HG02759 (cell line): ENCODE data around the gene RND3.

Source experiments
- ATAC-seq: cut with Tn5 transposase; IDR thresholded peaks from one replicate; pipeline ENCODE4 v1.9.1; 2021; ENCODE audit warnings: mild to moderate bottlenecking, moderate library complexity; ENCODE audit not compliant: unreplicated experiment

The RND3 gene, protein sequence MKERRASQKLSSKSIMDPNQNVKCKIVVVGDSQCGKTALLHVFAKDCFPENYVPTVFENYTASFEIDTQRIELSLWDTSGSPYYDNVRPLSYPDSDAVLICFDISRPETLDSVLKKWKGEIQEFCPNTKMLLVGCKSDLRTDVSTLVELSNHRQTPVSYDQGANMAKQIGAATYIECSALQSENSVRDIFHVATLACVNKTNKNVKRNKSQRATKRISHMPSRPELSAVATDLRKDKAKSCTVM

DNA sequence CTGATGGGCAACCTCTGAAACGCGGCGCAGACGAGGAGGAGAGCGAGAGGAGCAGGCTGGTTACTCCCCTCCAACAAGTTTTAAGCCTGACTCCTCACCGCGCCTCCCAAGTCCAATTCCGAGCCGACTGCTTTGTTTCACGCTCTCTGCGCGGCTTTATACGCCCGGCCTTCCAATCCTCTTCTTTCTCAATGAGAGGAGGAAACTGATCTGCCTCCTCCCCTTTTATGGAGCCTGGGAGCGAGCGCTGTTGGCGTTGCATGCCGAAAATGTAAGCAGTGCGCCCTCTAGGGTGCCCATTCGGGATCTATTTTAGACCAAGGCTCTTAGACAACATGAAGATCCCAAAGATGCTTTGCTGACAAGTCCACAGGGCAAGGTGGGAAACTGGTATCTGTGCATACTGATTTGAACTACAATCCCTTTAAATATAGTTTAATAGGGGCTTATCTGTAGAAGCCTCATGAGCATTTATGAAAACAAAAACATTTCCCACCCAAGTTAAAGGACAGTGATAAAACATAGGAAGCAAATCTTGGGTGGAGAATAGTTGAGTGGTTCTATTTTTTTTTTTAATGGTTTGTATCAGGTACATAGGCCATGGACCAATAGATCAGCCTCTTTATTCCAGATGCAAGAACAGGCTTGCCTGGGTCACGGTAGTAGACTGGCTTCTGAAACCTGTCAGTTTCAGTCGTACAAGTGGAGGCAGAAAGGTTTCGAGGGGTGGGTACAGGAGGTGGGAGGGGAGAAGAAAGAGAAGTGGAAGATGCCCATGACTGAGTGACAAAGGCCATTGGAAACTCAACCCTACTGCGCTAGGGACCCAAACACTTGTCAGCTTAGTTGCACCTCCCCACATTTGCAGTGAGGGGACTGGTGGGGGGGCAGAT, at the start of gene RND3:
Gene RND3 (minus strand): TSS at position 131 of the 893 bp plus-strand sequence. CDS start 250 bp downstream, outside the sequence.
- ATAC-seq: peak; percentile 78

DNA sequence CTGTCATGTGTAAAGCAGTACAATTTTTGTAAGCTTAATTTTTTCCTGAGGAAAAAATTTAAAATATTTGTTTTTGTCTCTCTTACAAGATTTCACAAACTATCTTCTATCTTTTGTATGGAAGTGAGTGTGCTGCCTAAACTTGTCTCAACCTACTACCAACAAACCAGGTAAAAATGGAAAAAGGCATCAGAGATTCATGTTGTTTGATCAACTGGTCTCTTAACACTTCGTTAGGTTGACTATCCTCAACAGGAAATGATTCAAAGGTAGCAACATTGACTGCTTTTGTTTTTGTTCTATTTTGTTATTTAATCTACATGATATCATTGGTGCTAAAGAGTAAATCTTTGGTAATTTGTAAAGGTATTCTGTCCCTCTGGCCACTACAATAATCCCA, 47.7 kb upstream of the RND3 start:
- ATAC-seq: no peak

DNA sequence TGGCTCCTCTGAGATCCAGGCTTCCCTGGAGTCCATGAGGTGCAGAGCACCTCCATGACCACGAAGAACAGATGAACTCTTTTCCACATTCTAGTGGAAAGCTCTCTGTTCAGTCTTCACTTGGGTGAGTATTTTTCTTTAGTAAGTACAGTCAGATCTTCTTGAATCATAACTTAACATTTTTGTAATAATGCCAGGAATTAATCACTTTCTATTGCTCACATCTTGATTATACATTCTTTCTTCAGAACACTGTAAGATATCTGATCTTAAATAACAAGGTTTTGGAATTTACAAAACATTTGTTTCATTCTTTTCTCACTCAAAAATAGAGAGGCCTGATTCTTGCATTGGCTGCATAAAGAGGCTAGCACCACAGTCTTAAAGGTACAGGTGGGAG, 45.4 kb upstream of the RND3 start:
- ATAC-seq: no peak

DNA sequence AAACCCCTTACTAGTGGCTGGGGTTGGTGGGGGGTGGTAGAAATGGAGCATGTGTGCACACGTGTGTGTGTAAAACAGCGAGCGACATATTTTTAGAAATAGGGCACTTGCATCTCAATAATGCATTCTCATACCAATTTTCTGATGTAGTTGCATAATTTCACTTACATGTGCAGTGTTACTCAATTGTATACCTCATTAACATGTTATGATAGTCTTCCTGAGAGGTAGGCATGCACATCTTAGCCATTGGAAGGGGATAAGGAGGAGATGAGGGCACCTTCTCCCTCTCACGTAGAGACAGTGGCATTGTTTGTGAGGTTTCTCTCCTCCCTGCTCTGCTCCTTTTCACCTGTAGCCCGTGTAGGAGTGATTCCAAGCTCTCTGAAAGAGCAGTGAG, 44.6 kb upstream of the RND3 start:
- no peak for ATAC-seq

DNA sequence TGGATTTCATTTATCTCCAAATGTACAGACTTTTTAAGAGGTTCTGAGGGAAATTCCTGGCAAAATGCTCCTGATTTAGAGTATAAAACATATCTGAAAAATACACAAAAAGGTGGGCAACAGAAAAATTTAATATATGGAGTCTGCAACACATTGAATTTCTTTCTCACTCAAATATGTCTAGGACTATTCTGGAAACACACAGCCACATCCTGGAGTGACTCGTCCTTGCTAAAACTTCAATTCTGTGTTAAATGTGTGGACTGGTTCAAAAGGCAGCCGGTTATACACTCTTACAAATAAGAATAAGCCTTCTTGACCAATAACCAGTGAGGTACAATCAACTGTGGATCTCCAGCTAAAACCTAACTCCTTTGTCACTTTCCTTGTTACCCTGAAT, 44.1 kb upstream of the RND3 start:
- no peak for ATAC-seq

DNA sequence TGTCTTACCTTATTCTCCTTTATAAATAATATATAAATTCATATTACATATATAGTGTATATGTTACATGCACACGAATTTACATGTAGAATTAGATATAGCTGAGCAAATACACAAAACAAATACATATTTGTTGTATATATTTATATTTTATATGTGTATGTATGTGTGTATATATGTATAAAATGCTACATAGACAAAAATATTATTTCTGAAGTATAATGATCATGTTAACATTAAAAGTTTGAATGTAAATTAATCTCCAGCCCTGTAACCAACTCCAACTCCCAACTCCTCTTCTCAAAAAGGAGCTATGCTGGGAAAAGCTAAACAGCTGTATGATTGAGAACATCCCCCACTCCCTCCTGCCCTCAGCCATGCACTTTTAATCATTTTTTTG, 42.7 kb upstream of the RND3 start:
- ATAC-seq: no peak

DNA sequence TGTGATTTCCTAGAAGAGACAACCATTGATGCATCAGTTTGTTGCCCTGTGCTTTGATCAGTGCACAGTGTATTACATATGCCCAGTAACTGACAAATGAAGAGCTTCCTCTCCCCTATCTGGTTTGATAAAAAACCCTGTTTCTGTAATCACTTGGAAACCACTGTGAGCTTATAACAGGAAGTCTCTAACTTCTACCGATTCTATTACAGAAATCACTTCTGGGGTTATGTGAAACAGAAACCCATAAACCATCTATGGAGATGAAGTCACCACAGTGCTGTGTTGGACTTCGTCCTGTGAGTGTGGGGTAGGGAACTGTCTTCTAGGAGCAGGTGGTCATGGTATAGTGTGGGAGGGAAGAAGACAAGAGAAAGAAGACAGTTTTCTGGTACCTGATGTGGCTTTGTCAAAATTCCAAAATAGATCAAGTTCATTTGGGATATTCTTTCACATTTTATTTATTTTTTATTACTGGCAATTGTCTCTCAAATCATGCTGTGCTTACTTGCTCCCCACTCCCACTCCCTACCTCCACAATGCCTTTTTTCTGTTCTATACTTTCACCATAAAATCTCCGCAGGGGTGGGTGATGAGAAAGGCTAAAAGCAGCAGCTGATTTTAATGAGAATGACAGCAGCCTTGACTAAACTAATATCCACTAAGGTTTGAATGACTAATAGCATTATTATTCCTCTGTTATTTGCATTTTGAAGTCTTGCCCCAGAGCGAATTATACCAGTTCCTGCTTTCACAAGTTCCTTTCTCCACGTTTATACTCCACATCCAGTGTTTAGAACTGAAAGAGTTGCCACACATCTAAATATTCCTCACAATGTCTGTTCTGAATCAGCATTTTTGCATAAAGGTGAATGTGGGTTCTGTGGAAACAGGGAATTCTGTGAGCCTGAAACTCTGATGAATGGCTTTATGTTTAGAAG, 41.7 kb upstream of the RND3 start:
- peak; percentile 83 for ATAC-seq

DNA sequence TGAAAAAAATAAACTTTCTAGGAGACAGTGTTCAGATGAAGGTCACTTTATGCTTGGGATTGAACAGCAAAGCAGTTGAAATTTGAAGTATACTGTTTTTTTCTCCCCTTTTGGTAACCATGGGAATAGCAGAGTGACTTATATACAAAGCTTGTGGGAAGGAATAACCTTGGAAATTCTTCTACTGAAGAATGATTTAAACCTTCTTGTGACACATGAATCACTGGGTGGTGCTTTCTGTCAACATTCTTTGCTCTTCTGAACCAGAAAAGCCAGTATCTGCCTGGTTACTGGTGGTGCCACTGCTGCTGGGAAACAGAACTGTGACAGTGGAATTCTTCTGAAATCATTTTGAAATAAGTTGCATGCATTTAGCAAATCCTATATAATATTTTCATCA, 39.4 kb upstream of the RND3 start:
- no peak for ATAC-seq

DNA sequence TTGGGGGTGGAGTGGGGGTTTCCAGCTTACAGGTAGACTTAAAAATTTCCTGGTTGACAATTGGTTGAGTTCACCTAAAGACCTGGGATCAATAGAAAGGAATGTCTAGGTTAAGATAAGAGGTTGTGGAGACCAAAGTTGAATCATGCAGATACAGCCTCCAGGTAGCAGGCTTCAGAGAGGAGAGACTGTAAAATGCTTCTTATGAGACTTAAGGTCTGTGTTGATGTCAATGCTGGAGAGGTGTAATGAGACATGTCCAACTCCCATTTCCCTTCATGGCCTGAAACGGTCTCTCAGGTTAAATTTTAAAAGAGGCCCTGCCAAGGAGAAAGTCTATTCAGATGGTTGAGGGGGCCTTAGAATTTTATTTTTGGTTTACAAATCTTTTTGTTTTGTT, 38.5 kb upstream of the RND3 start:
- ATAC-seq: no peak

DNA sequence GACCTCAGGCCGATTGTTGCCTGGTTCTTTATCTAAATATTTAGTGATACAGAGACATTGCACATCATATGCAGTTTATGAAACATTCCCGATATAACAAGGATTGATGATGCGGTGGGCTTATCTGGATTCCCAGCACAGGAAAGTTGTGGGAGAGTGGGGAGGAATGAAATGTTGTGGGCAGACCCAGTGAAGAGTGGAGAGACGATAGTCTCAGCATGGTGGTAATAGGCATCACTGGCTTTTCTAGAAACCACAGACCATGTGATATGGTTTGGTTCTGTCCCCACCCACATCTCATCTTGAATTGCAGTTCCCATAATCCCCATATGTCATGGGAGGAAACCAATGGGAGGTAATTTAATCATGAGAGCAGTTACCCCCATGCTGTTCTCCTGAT, 34.8 kb upstream of the RND3 start:
- ATAC-seq: no peak

DNA sequence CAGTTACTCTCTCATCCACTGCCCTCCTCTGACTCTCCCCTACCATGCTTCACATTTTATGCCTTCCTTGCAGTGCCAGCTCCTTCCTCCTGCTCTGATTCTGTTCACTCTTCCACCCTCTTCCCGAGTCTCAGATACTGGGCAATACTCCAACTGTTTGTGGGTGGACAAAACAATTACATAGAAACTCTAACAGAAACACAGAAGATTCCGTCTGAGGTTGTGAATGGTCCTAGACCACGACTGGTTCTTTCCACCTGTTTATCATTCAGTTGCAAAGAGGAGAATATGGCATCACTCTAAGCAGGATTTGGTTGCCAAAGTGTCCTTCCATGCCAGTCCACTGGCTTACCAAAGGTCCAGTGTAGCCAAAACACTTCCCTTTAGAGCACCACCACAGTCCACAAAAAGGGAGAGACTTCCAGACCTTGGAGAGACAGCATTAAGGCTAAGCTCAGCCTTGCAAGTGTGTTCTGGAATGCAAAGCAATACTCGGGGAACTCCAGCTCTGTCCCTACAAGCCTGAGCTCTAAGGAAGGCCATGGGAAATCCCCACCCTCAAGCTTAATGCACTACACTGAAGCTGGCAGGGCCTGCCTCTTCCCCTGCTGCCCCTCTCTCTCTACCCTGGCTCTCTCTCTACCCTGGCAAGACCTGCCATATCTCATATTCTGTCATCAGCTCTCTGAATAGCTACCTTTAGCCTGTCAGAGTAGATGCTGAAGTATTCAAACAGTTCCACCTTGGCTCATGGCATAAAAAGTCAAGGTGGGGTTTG, 33.6 kb upstream of the RND3 start:
- ATAC-seq: no peak

DNA sequence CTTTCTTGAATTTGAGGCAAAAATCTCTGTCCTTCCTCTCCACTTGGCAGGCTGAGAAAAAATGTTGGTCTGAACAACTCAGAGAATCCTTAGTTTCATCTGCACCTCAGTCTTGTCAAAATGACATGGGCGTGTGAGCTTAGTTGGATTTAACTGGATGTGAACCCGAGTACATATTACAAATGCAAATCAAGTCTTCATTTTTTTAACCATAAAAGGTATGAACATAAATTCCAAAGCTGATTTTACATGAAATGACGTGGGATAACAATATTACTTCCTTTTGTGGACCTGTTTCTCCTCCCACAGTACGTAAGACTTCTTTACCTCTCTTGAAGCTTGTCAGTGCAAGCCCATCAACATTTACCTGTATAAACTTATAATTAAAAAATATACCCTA, 32.6 kb upstream of the RND3 start:
- no peak for ATAC-seq

DNA sequence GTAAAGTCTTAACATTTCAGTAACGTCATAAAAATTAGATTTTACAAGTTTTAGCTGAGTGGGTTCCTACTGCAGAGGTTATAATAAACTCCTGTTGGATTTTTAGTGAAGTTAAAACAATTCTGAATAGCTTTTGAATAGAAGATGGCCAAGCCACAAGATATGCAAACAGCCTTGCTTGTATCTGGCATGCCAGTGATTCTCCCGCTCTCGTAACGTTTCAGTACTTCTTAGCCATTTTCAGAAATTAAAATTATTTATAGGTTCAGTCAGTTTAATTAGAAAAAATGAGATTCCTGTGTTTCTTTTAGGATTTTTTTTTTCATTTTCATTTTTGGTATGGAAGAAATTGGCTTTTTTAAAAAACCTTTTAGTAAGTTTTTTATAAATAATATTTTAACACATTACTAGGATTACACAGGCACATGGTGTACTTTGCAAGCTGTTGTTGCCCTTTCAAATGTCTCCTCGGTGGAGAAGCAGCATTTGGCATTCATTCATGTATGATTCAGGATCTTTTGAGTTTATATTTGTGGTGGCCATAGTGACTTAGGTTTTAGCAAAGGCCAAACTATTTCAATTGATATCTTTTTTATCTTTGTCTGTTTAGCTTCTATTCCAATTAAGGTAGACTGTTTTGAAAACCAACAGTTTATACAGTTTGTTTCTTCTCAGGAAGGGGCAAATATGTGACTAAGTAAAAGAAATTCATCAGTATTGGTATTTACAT, 30.6 kb upstream of the RND3 start:
- no peak for ATAC-seq

DNA sequence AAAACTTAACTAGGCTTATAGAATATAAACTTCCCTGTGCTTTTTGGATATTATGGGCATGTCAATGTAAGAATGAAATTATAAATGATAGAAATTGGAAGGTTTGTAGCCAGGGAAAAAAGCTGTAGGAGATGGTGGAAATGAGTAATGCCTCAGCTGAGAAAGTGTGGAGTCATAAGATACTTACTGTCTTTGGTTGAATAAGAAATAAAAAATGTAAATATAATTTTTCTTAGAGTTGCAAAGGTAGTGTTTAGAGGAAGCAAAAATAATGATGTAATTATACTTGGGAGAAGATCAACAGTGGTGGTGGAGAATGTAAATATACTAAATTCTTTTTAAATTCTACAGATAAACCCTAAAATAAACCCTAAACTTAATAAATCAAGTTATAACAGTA, 26.2 kb upstream of the RND3 start:
- no peak for ATAC-seq

DNA sequence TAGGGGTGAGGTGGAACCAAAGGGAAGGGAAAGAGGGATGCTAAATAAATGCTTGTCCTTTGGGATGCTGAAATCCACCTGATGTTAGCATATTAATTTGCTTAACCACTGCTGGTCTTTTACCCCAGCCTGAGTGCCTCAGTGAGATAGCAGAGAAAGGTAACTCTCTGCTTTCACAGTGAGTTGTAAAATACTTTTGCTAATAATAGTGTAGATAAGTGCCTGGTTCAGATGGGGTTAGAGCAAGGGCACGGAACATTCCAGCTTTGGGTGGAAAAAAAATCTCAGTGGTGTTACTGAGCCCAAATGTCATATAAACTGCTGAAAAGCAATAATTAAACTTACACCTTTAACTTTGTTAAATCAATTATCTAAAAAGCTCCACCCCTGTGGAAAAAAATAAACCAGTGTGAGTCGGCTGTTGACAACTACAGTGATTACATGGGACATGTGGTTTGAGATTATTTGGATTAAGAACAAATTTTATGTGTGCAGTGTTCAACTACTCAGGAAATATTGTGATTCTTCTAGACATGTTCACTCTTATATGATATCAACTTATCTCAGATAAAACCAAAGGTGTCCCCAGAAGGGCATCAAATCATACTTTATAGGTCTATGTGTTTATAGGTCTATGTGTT, 21.1 kb upstream of the RND3 start:
- no peak for ATAC-seq

DNA sequence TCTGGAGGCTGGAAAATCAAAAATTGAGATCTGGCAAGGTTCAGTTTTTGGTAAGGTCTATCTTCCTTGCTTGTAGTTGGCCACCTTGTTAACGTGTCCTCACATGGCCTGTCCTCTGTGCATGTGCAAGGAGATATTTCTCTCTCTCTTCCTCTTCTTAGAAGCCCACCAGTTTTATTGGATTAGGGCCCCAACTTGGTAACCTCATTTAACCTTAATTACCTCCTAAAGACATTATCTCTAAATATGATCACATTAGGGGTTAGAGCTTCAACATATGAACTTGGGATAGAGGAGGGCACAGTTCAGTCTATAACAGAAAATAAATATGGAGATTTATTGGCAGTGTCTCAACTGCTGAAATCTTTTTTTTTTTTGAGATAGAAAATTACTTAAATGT, 19.6 kb upstream of the RND3 start:
- ATAC-seq: no peak

DNA sequence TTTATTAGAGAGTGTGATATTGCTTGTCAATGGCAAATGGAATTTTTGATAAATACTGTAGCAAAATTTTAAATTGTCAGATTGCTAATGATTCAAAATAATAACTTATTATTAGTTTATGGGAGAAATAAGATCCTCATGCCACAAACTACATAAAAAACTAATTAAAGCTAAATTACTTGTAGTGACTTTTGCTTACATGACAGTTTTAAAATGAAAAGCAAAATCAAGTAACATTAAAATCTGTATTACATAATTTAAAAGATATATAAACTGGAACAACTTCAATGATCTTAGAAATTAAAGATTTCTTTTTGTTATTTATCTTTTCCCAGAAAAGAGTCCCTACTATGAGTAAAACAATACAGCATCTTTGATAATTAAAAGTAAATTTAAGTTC, 17.7 kb upstream of the RND3 start:
- no peak for ATAC-seq

DNA sequence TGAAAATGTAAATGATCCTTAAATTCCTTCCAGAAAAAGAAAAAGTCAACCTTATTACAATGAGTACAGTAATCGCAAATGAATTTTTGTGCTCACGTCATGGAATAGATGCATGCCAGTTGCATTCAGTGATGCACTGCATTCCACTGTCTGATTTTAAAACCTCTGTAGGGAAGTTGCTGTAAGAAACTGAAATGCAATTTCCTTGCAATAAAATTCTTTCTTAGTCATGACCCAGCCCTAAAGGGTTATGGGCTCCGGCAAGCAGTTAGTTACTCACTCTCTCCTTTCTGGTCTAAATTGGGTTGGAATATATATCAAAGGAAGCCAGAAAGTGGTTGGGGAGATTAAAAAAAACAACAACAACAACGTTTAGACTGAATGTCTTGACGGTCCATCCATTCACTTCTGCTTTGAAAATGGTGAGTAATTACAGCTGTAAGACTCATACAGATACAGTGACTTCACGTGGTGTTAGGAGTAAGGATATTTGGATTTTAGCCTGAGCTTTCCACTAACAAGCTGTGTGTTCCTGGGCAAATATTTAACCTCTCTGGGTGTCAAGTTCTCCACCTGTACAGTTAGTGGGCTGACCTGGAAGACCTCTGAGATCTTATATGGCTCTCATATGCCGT, 8.6 kb upstream of the RND3 start:
- no peak for ATAC-seq

DNA sequence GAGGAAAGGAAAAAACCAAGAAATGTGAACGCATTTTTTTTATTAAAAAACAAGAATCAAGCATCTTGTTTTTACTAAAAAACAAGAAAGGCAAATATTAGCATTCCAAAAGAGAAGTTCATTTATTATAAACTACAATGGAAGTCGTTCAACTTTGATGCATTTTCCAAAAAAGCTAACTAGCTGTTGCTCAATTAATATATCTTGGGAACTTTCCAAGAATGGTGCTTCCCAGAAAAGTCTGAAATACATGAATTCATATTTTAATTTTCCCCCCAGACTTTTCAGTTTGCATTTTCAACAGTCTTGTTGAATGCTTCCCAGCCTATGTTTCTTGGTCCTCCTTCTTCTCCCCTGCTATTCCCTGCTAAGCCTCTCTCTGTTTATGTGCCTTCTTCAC, 7.5 kb upstream of the RND3 start:
- no peak for ATAC-seq
